B cell (primary cell): ENCODE data around the gene CDHR2. TPM values are rescaled to one million over a fixed set of nuclear protein-coding genes. Genes with fewer than 3 reads are reported as not detected.

ENCODE experiments used
- ATAC-seq: fragments of 200-7000 bp; cut with Tn5 transposase; one replicate; pipeline ENCODE4 v1.10.0; 2021; ENCODE audit warnings: low read depth, mild to moderate bottlenecking, moderate number of reproducible peaks, moderate library complexity
- CTCF ChIA-PET: fragments of 350-600 bp; sonication (Branson Sonifier 250); formaldehyde crosslinking; loops from one replicate; lab custom pipeline; 2021; ENCODE audit warnings: antibody characterized with exemption, inconsistent platforms; lab: Charles Lee
- POLR2A ChIA-PET: fragments of 350-600 bp; sonication (Branson Sonifier 250); formaldehyde crosslinking; loops from one replicate; lab custom pipeline; 2021; ENCODE audit warnings: antibody characterized with exemption; lab: Charles Lee
- DNase-seq: peaks from one replicate; pipeline ENCODE4 v3.0.0; 2013
- H2AFZ ChIP-seq: 2 replicates; pipeline ENCODE4 v1.6.1; 2012; ENCODE audit warnings: mild to moderate bottlenecking, low read depth, low read length; ENCODE audit not compliant: insufficient read depth, poor library complexity, severe bottlenecking
- H3K27ac ChIP-seq, 2 donors: 1 replicate in 1 of 2; 2 replicates in 1 of 2; pipeline ENCODE4 v1.5.1; 2012 to 2013; ENCODE audit warnings: low read length in 2 of 2, mild to moderate bottlenecking in 2 of 2, moderate library complexity in 1 of 2
- H3K27me3 ChIP-seq, 4 experiments: fragments of 200-600 bp in 1 of 4; sonication (generic) in 1 of 4; replicated peaks in 1 of 4; 1 replicate in 2 of 4; 2 replicates in 2 of 4; pipeline versions ENCODE4 v1.6.1 to v1.7.0; 2013 to 2016; ENCODE audit warnings: low read length in 3 of 4, mild to moderate bottlenecking in 2 of 4, mixed read lengths in 1 of 4, moderate library complexity in 1 of 4; ENCODE audit not compliant: insufficient read depth in 4 of 4, control insufficient read depth in 3 of 4; ENCODE audit errors: control extremely low read depth in 1 of 4
- H3K36me3 ChIP-seq, 2 experiments: replicated peaks in 1 of 2; 1 replicate in 1 of 2; 2 replicates in 1 of 2; pipeline versions ENCODE4 v1.6.1 to v1.7.1; 2013; ENCODE audit warnings: low read length in 1 of 2; ENCODE audit not compliant: insufficient read depth in 2 of 2, control insufficient read depth in 1 of 2; ENCODE audit errors: control extremely low read depth in 1 of 2, extremely low read depth in 1 of 2
- H3K4me1 ChIP-seq, 2 donors: fragments of 200-600 bp in 1 of 2; sonication (generic) in 1 of 2; 1 replicate in 1 of 2; 2 replicates in 1 of 2; pipeline versions ENCODE4 v1.5.1 to v1.6.1; 2013 to 2017; ENCODE audit warnings: low read length in 2 of 2; ENCODE audit not compliant: control insufficient read depth in 2 of 2, insufficient read depth in 2 of 2
- H3K4me2 ChIP-seq: replicated peaks from 2 replicates; pipeline ENCODE3; 2012; ENCODE audit warnings: mild to moderate bottlenecking, low read depth, low read length; ENCODE audit not compliant: poor library complexity, severe bottlenecking
- H3K4me3 ChIP-seq, 5 experiments: fragments of 200-600 bp in 1 of 5; sonication (generic) in 1 of 5; 1 replicate in 3 of 5; 2 replicates in 2 of 5; pipeline versions ENCODE4 v1.5.1 to v1.7.0; 2011 to 2016; ENCODE audit warnings: low read length in 4 of 5, mild to moderate bottlenecking in 4 of 5, low read depth in 2 of 5, control low read depth in 1 of 5, moderate library complexity in 1 of 5; ENCODE audit not compliant: insufficient read depth in 1 of 5; ENCODE audit errors: control extremely low read depth in 1 of 5, extremely low read depth in 1 of 5
- H3K79me2 ChIP-seq: fragments of 200-600 bp; sonication (generic); one replicate; pipeline ENCODE4 v1.6.0; 2016; ENCODE audit warnings: low read length; ENCODE audit not compliant: control insufficient read depth, insufficient read depth
- H3K9ac ChIP-seq: fragments of 200-600 bp; sonication (generic); 2 replicates; pipeline ENCODE4 v1.6.1; 2017; ENCODE audit warnings: mild to moderate bottlenecking, low read length, moderate library complexity
- H3K9me3 ChIP-seq, 3 donors: one replicate each; pipeline versions ENCODE4 v1.6.1 to v1.7.1; 2013; ENCODE audit warnings: low read length in 2 of 3; ENCODE audit not compliant: control insufficient read depth in 2 of 3, insufficient read depth in 1 of 3; ENCODE audit errors: control extremely low read depth in 1 of 3
- H4K20me1 ChIP-seq: 2 replicates; pipeline ENCODE4 v1.6.0; 2012; ENCODE audit warnings: mild to moderate bottlenecking, low read length; ENCODE audit not compliant: insufficient read depth, control insufficient read depth, poor library complexity, severe bottlenecking
- H3K27ac Mint-ChIP-seq: one replicate; pipeline ENCODE4 v1.8.0; 2021; ENCODE audit warnings: mixed read lengths
- H3K27me3 Mint-ChIP-seq: one replicate; pipeline ENCODE4 v1.8.0; 2021; ENCODE audit warnings: mixed read lengths
- H3K4me1 Mint-ChIP-seq: one replicate; pipeline ENCODE4 v1.8.0; 2021; ENCODE audit warnings: mixed read lengths
- H3K4me3 Mint-ChIP-seq: one replicate; pipeline ENCODE4 v1.8.0; 2021; ENCODE audit warnings: mixed read lengths
- H3K9me3 Mint-ChIP-seq: one replicate; pipeline ENCODE4 v1.8.0; 2022; ENCODE audit warnings: mixed read lengths; ENCODE audit not compliant: insufficient read depth
- CTCF ChIP-seq: fragments of 200-600 bp; IDR thresholded peaks from one replicate; pipeline ENCODE4 v1.8.0; 2022; ENCODE audit warnings: antibody characterized with exemption, mild to moderate bottlenecking
- EZH2 ChIP-seq: IDR thresholded peaks from 2 replicates; pipeline ENCODE4 v1.6.1; 2012; ENCODE audit warnings: borderline replicate concordance, low read depth, mild to moderate bottlenecking, moderate library complexity, low read length; ENCODE audit not compliant: insufficient read depth, poor library complexity, severe bottlenecking
- WGBS: methylation state at CpG from one replicate; pipeline ENCODE4 v1.1.5; 2013; ENCODE audit warnings: missing lambda C conversion rate; ENCODE audit not compliant: insufficient coverage; 5-methylcytosine and 5-hydroxymethylcytosine counted together
- intact Hi-C: fragments of 100-400 bp; cut with micrococcal nuclease; formaldehyde crosslinking; loops from one replicate; pipeline ENCODE4 v1.10.0; 2022
- polyA plus RNA-seq: library from polyadenylated mRNA; depleted of rRNA; stranded (reverse); fragments of >200 nt; gene quantifications from 2 replicates; pipeline ENCODE4 v1.2.3, GENCODE V29; 2012
- total RNA-seq, 2 donors: library from RNA; stranded (reverse); fragments of 120-200 nt in 1 of 2; gene quantifications; 1 replicate in 1 of 2; 2 replicates in 1 of 2; pipeline versions ENCODE4 v1.2.3 to v1.2.4, GENCODE V29; 2013 to 2022

Gene CDHR2
- total and polyA plus RNA-seq, 2 donors (not counting 1 experiment from before 2014, with no cell fraction given) = 0.25 to 1.7 TPM

- Histone ChIP-seq H3K36me3 (no peaks in the 10 kb centered on the region), H3K4me2 (no peak overlapping the region), H4K20me1 (no peaks in the 10 kb centered on the region), H3K9ac (no peak overlapping the region), H2AFZ (no peak overlapping the region), H3K9me3 (peaks cover 0 to 5% (median 0%) of the 10 kb centered on the region in 3 donors), H3K4me3 (no peak overlapping the region), H3K27me3 (peaks cover 0 to 16% (median 2%) of the 10 kb centered on the region in 4 experiments), H3K27ac (no peak overlapping the region), H3K4me1 (no peaks in the 10 kb centered on the region), H3K79me2 (no peaks in the 10 kb centered on the region)
- ATAC-seq (no peak), DNase-seq (no peak)
- 94% methylated on average over 4 of the region's 6 CpGs for whole genome bisulfite sequencing
- intact Hi-C loops = no loop called here
- H3K27me3 Mint-ChIP-seq = peaks cover 21% of the 10 kb centered on the region
- ChIA-PET POLR2A (no interaction called here), CTCF (no interaction called here)
- H3K9me3 Mint-ChIP-seq = no peaks in the 10 kb centered on the region
- TF ChIP-seq CTCF = no peak
- no peak for TF ChIP-seq EZH2
- H3K4me1 Mint-ChIP-seq = no peaks in the 10 kb centered on the region
- H3K27ac Mint-ChIP-seq = no peak overlapping the region
- H3K4me3 Mint-ChIP-seq = no peak overlapping the region
These were observed 16.7 kb downstream of the CDHR2 start for GRCh38 chr5:176565760-176566288.

GRCh38 chr5:176568657-176569056, 19.5 kb downstream of the CDHR2 start:
- Histone ChIP-seq H2AFZ (no peak overlapping the region), H3K79me2 (no peaks in the 10 kb centered on the region), H3K4me1 (peaks cover 0 to under 1% of the 10 kb centered on the region in 2 donors), H3K36me3 (no peaks in the 10 kb centered on the region), H3K27me3 (peaks cover 0 to 12% (median 2%) of the 10 kb centered on the region in 4 experiments), H3K9me3 (peaks cover 0 to 3% (median 0%) of the 10 kb centered on the region in 3 donors), H3K9ac (no peak overlapping the region), H3K4me2 (no peak overlapping the region), H3K4me3 (no peak overlapping the region), H3K27ac (no peak overlapping the region), H4K20me1 (no peaks in the 10 kb centered on the region)
- no peak for TF ChIP-seq CTCF
- no peak for TF ChIP-seq EZH2
- H3K9me3 Mint-ChIP-seq = no peaks in the 10 kb centered on the region
- DNase-seq = no peak
- CTCF ChIA-PET = no interaction called here
- POLR2A ChIA-PET = no interaction called here
- no peak for ATAC-seq
- H3K27me3 Mint-ChIP-seq = peaks cover 17% of the 10 kb centered on the region
- no peaks in the 10 kb centered on the region for H3K4me1 Mint-ChIP-seq
- H3K27ac Mint-ChIP-seq = no peak overlapping the region
- H3K4me3 Mint-ChIP-seq = no peak overlapping the region
- WGBS = 83% methylated on average over 7 of the region's 18 CpGs
- intact Hi-C loops = no loop called here
